BLaER1 (cell line): ENCODE measurements around the gene TNRC6C.
A peak's percentile ranks its signal among the peaks of the same experiment; 100 is the strongest.

Experiments
- H3K27ac ChIP-seq: shearing (Covaris generic); formaldehyde crosslinking; 2 replicates; pipeline ENCODE4 v1.8.1; 2022
- H3K27me3 ChIP-seq: shearing (Covaris generic); formaldehyde crosslinking; 2 replicates; pipeline ENCODE4 v1.8.1; 2022
- H3K36me3 ChIP-seq: shearing (Covaris generic); formaldehyde crosslinking; 2 replicates; pipeline ENCODE4 v1.8.1; 2022
- H3K4me1 ChIP-seq: shearing (Covaris generic); formaldehyde crosslinking; 2 replicates; pipeline ENCODE4 v1.8.1; 2022
- H3K4me2 ChIP-seq: shearing (Covaris generic); formaldehyde crosslinking; 2 replicates; pipeline ENCODE4 v1.8.1; 2022
- H3K4me3 ChIP-seq: shearing (Covaris generic); formaldehyde crosslinking; 2 replicates; pipeline ENCODE4 v1.8.1; 2022
- H3K9ac ChIP-seq: shearing (Covaris generic); formaldehyde crosslinking; 2 replicates; pipeline ENCODE4 v1.8.1; 2022
- H3K9me3 ChIP-seq: shearing (Covaris generic); formaldehyde crosslinking; 2 replicates; pipeline ENCODE4 v1.8.1; 2022
- H4K20me1 ChIP-seq: shearing (Covaris generic); formaldehyde crosslinking; 2 replicates; pipeline ENCODE4 v1.8.1; 2022
- Cebpa-rat ChIP-seq: shearing (Covaris generic); IDR thresholded peaks from 2 replicates; pipeline ENCODE4 v1.8.1; 2022

TNRC6C gene

DNA sequence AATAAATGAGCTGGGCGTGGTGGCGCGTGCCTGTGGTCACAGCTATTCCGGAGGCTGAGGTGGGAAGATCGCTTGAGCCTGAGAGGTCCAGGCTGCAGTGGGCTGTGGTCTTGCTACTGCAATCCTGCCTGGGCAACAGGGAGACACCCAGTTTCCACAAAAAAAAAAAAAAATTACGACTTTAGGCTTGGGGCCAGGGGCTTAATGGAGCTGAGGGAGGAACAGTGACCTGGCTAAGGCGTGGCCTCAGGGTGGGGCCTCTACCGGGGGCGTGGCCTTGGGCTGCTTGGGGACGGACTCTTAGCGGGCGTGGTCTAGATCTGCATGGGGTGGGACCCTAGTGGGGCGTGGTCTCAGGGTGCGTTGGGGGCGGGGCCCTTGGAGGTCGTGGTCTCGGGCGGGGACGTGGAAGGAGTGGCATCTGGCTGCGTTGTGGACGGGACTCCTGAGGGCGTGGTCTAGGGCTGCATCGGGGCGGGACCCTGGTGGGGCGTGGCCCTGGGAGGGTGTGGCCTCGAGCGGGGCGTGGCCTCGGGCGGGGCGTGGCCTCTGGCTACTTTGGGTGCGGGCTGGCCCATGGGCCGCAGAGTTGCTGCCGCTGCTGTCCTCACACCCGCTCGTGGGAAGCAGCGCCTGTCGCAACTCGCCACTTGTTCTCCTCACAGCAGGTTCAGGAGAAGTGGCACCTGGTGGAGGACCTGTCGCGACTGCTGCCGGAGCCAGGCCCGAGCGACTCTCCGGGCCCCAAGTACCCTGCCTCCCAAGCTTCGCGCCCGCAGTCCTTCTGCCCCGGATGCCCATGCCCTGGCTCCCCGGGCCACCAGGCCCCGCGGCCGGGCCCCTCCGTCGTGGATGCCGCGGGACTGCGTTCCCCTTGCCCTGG, 181.9 kb downstream of the TNRC6C start:
- Histone ChIP-seq H3K27ac (peak overlapping the region; percentile 49; the same call in 1 of the 2 replicates), H3K4me2 (peak overlapping the region; percentile 47), H3K9ac (no peak overlapping the region), H3K9me3 (no peaks in the 10 kb centered on the region), H3K27me3 (no peaks in the 10 kb centered on the region), H4K20me1 (no peaks in the 10 kb centered on the region), H3K4me1 (peaks cover 74% of the 10 kb centered on the region), H3K36me3 (peaks cover 20% of the 10 kb centered on the region), H3K4me3 (no peak overlapping the region)
- no peak for TF ChIP-seq Cebpa-rat

GRCh38 chr17:78141437-78142118, 183.1 kb downstream of the TNRC6C start:
- no peak overlapping the region for H3K4me3 ChIP-seq
- H3K9ac ChIP-seq = peak overlapping the region; percentile 0; the same call in 1 of the 2 replicates
- peaks cover 8% of the 10 kb centered on the region for H3K36me3 ChIP-seq
- H3K4me2 ChIP-seq = peak overlapping the region; percentile 67
- peak overlapping the region; percentile 49 for H3K27ac ChIP-seq
- H3K9me3 ChIP-seq = no peaks in the 10 kb centered on the region
- no peaks in the 10 kb centered on the region for H4K20me1 ChIP-seq
- TF ChIP-seq Cebpa-rat = no peak
- no peaks in the 10 kb centered on the region for H3K27me3 ChIP-seq
- H3K4me1 ChIP-seq = peaks cover 72% of the 10 kb centered on the region

DNA sequence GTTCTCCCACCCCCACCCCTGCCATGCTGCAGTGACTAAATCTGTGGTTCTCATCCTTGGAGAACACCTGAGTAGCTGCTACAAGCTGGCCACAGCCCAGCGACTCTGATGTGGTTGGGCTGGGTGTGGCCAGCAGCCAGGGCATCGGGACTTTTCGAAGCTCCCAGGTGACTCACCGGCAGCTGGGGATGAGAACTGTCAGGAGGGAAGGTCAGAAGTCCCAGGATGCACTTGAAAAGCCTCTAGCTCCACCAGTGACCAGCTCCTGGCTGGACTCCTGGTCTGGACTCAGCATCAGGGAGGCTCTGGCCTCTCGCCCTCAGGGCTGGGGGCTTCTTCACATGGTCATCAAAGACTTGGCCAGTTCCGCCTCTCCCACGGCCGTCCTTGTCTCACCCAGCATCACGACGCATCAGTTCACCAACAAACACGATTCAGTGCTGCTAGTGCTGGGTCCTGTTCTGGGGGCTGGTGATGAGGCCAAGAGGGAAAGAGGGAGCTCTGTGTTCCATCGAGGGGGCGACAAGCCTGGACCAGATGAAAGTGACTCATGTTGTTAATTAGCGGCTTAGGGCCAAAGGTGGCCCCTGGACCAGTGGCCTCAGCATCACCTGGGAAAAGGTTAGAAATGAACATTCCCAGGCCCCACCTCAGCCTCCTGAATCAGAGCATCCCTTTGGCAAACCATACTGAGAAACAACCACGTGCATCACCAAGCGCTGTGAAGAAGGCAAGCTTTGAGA, 183.8 kb downstream of the TNRC6C start:
- no peak overlapping the region for H3K4me3 ChIP-seq
- no peak for TF ChIP-seq Cebpa-rat
- H3K27me3 ChIP-seq = no peaks in the 10 kb centered on the region
- peaks cover 71% of the 10 kb centered on the region for H3K4me1 ChIP-seq
- no peaks in the 10 kb centered on the region for H3K9me3 ChIP-seq
- H3K36me3 ChIP-seq = 0 out of 2 replicates have a peak, but pooled peaks cover 3% of the 10 kb centered on the region
- H3K9ac ChIP-seq = peak overlapping the region; percentile 0; the same call in 1 of the 2 replicates
- 0 out of 2 replicates have a peak overlapping the region, but pooled peaks have one; percentile 49 for H3K27ac ChIP-seq
- no peaks in the 10 kb centered on the region for H4K20me1 ChIP-seq
- peak overlapping the region; percentile 67 for H3K4me2 ChIP-seq

- peaks cover 67% of the 10 kb centered on the region for H3K4me1 ChIP-seq
- no peak overlapping the region for H3K4me2 ChIP-seq
- H3K9ac ChIP-seq = no peak overlapping the region
- no peaks in the 10 kb centered on the region for H3K27me3 ChIP-seq
- no peaks in the 10 kb centered on the region for H3K9me3 ChIP-seq
- no peaks in the 10 kb centered on the region for H4K20me1 ChIP-seq
- no peak for TF ChIP-seq Cebpa-rat
- no peak overlapping the region for H3K4me3 ChIP-seq
- H3K27ac ChIP-seq = peak overlapping the region; percentile 33; the same call in 1 of the 2 replicates
- no peaks in the 10 kb centered on the region for H3K36me3 ChIP-seq
Observed at GRCh38 chr17:78143214-78144146, 185.0 kb downstream of the TNRC6C start.

- peaks cover 59% of the 10 kb centered on the region for H3K4me1 ChIP-seq
- peak overlapping the region; percentile 33 for H3K27ac ChIP-seq
- H3K9ac ChIP-seq = no peak overlapping the region
- no peaks in the 10 kb centered on the region for H3K36me3 ChIP-seq
- H4K20me1 ChIP-seq = no peaks in the 10 kb centered on the region
- 0 out of 2 replicates have a peak overlapping the region, but pooled peaks have one; percentile 22 for H3K4me2 ChIP-seq
- no peak overlapping the region for H3K4me3 ChIP-seq
- H3K27me3 ChIP-seq = no peaks in the 10 kb centered on the region
- no peak for TF ChIP-seq Cebpa-rat
- no peaks in the 10 kb centered on the region for H3K9me3 ChIP-seq
Observed at GRCh38 chr17:78144147-78144719, 185.7 kb downstream of the TNRC6C start.

GRCh38 chr17:78144736-78145641, 186.5 kb downstream of the TNRC6C start:
- Histone ChIP-seq H4K20me1 (no peaks in the 10 kb centered on the region), H3K4me1 (peaks cover 53% of the 10 kb centered on the region), H3K4me3 (no peak overlapping the region), H3K27me3 (no peaks in the 10 kb centered on the region), H3K4me2 (0 out of 2 replicates have a peak overlapping the region, but pooled peaks have one; percentile 22), H3K9me3 (no peaks in the 10 kb centered on the region), H3K36me3 (no peaks in the 10 kb centered on the region), H3K27ac (peak overlapping the region; percentile 33; the same call in 1 of the 2 replicates), H3K9ac (no peak overlapping the region)
- TF ChIP-seq Cebpa-rat = no peak

- no peak overlapping the region for H3K27ac ChIP-seq
- no peak overlapping the region for H3K4me2 ChIP-seq
- no peak for TF ChIP-seq Cebpa-rat
Observed at GRCh38 chr17:78146471-78146869, 188.0 kb downstream of the TNRC6C start.

More at GRCh38 chr17:78146471-78146869, 188.0 kb downstream of the TNRC6C start:
- H4K20me1 ChIP-seq = no peaks in the 10 kb centered on the region
- H3K36me3 ChIP-seq = no peaks in the 10 kb centered on the region
- peaks cover 46% of the 10 kb centered on the region for H3K4me1 ChIP-seq
- no peak overlapping the region for H3K4me3 ChIP-seq
- no peak overlapping the region for H3K9ac ChIP-seq
- H3K27me3 ChIP-seq = no peaks in the 10 kb centered on the region
- H3K9me3 ChIP-seq = no peaks in the 10 kb centered on the region
